HCT116 (cell line): ENCODE data around the gene CCR6.

ENCODE experiments used
- CEBPB ChIP-seq: IDR thresholded peaks from 2 replicates; pipeline ENCODE4 v1.6.1; 2012; ENCODE audit warnings: low read depth
- CTCF ChIP-seq, 3 experiments: fragments of 200-600 bp in 1 of 3; sonication (generic) in 1 of 3; IDR thresholded peaks in 2 of 3; conservative IDR thresholded peaks in 1 of 3; 2 replicates each; pipeline ENCODE4 v1.5.1; 2012 to 2017; ENCODE audit warnings: low read depth in 2 of 3, low read length in 2 of 3, antibody characterized with exemption in 1 of 3, borderline replicate concordance in 1 of 3, control low read depth in 1 of 3, mild to moderate bottlenecking in 1 of 3, mixed read lengths in 1 of 3, mixed run types in 1 of 3, moderate library complexity in 1 of 3; ENCODE audit not compliant: insufficient read depth in 1 of 3
- POLR2AphosphoS5 ChIP-seq: IDR thresholded peaks from 2 replicates; pipeline ENCODE4 v1.6.1; 2011; ENCODE audit warnings: mild to moderate bottlenecking, low read depth, low read length, moderate library complexity
- RAD21 ChIP-seq: IDR thresholded peaks from 2 replicates; pipeline ENCODE4 v1.6.1; 2012; ENCODE audit warnings: low read depth, mild to moderate bottlenecking

- TF ChIP-seq POLR2AphosphoS5 (no peak), RAD21 (no peak), CTCF (IDR thresholded peaks at IDR 0.05 in 2 of 3, conservative IDR thresholded peaks at IDR 0.05 in 1 of 3; ENCODE audit: borderline replicate concordance in 1 of 3, insufficient read depth in 1 of 3, low read depth in 2 of 3, low read length in 2 of 3) (no peak), CEBPB (no peak)
Observed at GRCh38 chr6:167146977-167147376, 24.1 kb downstream of the CCR6 start.
